Transverse colon (tissue), 4 donors: ENCODE measurements around the gene PRPS1L1. TPM values are rescaled to one million over a fixed set of nuclear protein-coding genes. Genes with fewer than 3 reads are reported as not detected.

Source experiments
- DNase-seq: peaks from one replicate; pipeline ENCODE4 v3.0.0-alpha.2; 2019
- H3K27ac ChIP-seq, 4 donors: fragments of 200-600 bp; sonication (generic); 2 replicates each; pipeline ENCODE4 v1.5.1; 2016 to 2018; ENCODE audit warnings: inconsistent platforms in 4 of 4
- H3K27me3 ChIP-seq: fragments of 200-600 bp; sonication (generic); 2 replicates; pipeline ENCODE4 v1.5.1; 2017; ENCODE audit warnings: inconsistent platforms
- H3K36me3 ChIP-seq, 4 donors: fragments of 200-600 bp; sonication (generic); 2 replicates each; pipeline ENCODE4 v1.5.1; 2017 to 2019; ENCODE audit warnings: inconsistent platforms in 4 of 4
- H3K4me1 ChIP-seq, 4 donors: fragments of 200-600 bp; sonication (generic); 2 replicates each; pipeline ENCODE4 v1.5.1; 2017 to 2020; ENCODE audit warnings: inconsistent platforms in 4 of 4
- H3K4me3 ChIP-seq, 4 donors: fragments of 200-600 bp; sonication (generic); 1 replicate in 1 of 4; 2 replicates in 3 of 4; pipeline versions ENCODE4 v1.5.1 to v1.6.1; 2017 to 2019; ENCODE audit warnings: inconsistent platforms in 4 of 4
- H3K9me3 ChIP-seq, 2 donors: fragments of 200-600 bp; sonication (generic); 2 replicates each; pipeline ENCODE4 v1.5.1; 2017 to 2019; ENCODE audit warnings: inconsistent platforms in 2 of 2
- CTCF ChIP-seq, 5 experiments: fragments of 200-600 bp in 3 of 5; fragments of 450-650 bp in 2 of 5; sonication (generic) in 3 of 5; IDR thresholded peaks; 1 replicate in 2 of 5; 2 replicates in 3 of 5; pipeline ENCODE4 v1.5.1; 2016 to 2017; ENCODE audit warnings: antibody characterized with exemption in 5 of 5, inconsistent platforms in 3 of 5, mild to moderate bottlenecking in 2 of 5, moderate library complexity in 1 of 5
- EP300 ChIP-seq: sonication (generic); formaldehyde crosslinking; IDR thresholded peaks from one replicate; pipeline ENCODE4 v1.6.1; 2017; ENCODE audit warnings: antibody characterized with exemption, low read depth
- POLR2A ChIP-seq: fragments of 450-650 bp; IDR thresholded peaks from one replicate; pipeline ENCODE4 v1.6.1; 2016; ENCODE audit warnings: antibody characterized with exemption, mild to moderate bottlenecking, moderate library complexity
- POLR2AphosphoS5 ChIP-seq, 3 donors: sonication (generic); formaldehyde crosslinking; IDR thresholded peaks; one replicate each; pipeline ENCODE4 v1.6.1; 2016; ENCODE audit warnings: antibody characterized with exemption in 3 of 3
- WGBS, 2 donors: methylation state at CpG; one replicate each; pipeline ENCODE4 v1.1.5; 2018; ENCODE audit warnings: low coverage in 1 of 2; 5-methylcytosine and 5-hydroxymethylcytosine counted together
- in situ Hi-C, 4 donors: fragments of 200-750 bp; cut with MboI; loops; one replicate each; pipeline versions ENCODE4 v1.15.0 to v1.15.1; 2017; ENCODE audit warnings: low sequenced_read_pairs in 3 of 4, low pct_ligation_motif_present in 1 of 4, low pct_unique_long_range_greater_than_20kb in 1 of 4
- intact Hi-C: fragments of 100-400 bp; cut with DNase I; formaldehyde crosslinking; loops from one replicate; pipeline ENCODE4 v1.15.1; 2023; ENCODE audit warnings: low total_unique reads
- total RNA-seq, 4 donors: library from RNA; depleted of rRNA; stranded (reverse); fragments of >200 nt; gene quantifications; one replicate each; pipeline ENCODE4 v1.1.0, GENCODE V29; 2016

Gene PRPS1L1
- total RNA-seq, 4 donors from 2014 or later = not detected

GRCh38 chr7:17990761-17991160 is 36.9 kb downstream of the PRPS1L1 start:
- WGBS, 2 donors = 90% methylated on average over 3 of the region's 3 CpGs; no CpG with 5 or more reads in 1 of the 2 donors
- Histone ChIP-seq H3K9me3 (no peaks in the 10 kb centered on the region), H3K4me1 (peaks cover 4 to 20% (median 11%) of the 10 kb centered on the region in 4 donors), H3K4me3 (no peak overlapping the region), H3K27ac (no peak overlapping the region), H3K27me3 (no peaks in the 10 kb centered on the region), H3K36me3 (no peaks in the 10 kb centered on the region)
- intact Hi-C loops (no loop called here), in situ Hi-C loops (no loop called here)
- TF ChIP-seq EP300 = no peak
- no peak for TF ChIP-seq CTCF (IDR thresholded peaks at IDR 0.05)
- TF ChIP-seq POLR2AphosphoS5 (IDR thresholded peaks at IDR 0.05) = no peak
- no peak for TF ChIP-seq POLR2A
- no peak for DNase-seq

- in situ Hi-C loops = no loop called here
- 76 to 84% methylated on average over 2 to 5 of the region's 5 CpGs for WGBS, 2 donors
- no peaks in the 10 kb centered on the region for H3K27me3 ChIP-seq
- intact Hi-C loops = no loop called here
- no peak for TF ChIP-seq CTCF (IDR thresholded peaks at IDR 0.05)
- TF ChIP-seq EP300 = no peak
- TF ChIP-seq POLR2AphosphoS5 (IDR thresholded peaks at IDR 0.05) = no peak
- TF ChIP-seq POLR2A = no peak
- peaks cover 4 to 33% (median 14%) of the 10 kb centered on the region in 4 donors for H3K4me1 ChIP-seq
- DNase-seq = peak; percentile 48
- H3K27ac ChIP-seq = peak overlapping the region in 2 of 4 donors; percentile 16 to 24
- no peak overlapping the region for H3K4me3 ChIP-seq
- no peaks in the 10 kb centered on the region for H3K9me3 ChIP-seq
- no peaks in the 10 kb centered on the region for H3K36me3 ChIP-seq
These were observed 38.1 kb downstream of the PRPS1L1 start for GRCh38 chr7:17989546-17989945.

GRCh38 chr7:17988858-17989257 is 38.8 kb downstream of the PRPS1L1 start:
- Histone ChIP-seq H3K27me3 (no peaks in the 10 kb centered on the region), H3K9me3 (no peaks in the 10 kb centered on the region), H3K27ac (peak overlapping the region in 1 of 4 donors; percentile 24), H3K4me1 (peaks cover 4 to 39% (median 19%) of the 10 kb centered on the region in 4 donors), H3K4me3 (no peak overlapping the region), H3K36me3 (no peaks in the 10 kb centered on the region)
- intact Hi-C loops = no loop called here
- in situ Hi-C loops = no loop called here
- TF ChIP-seq POLR2A (no peak), EP300 (no peak), POLR2AphosphoS5 (IDR thresholded peaks at IDR 0.05) (no peak), CTCF (IDR thresholded peaks at IDR 0.05) (no peak)
- no peak for DNase-seq
- WGBS, 2 donors = 88 to 93% methylated on average over 2 to 6 of the region's 6 CpGs

- Histone ChIP-seq H3K27me3 (no peaks in the 10 kb centered on the region), H3K4me3 (no peak overlapping the region), H3K36me3 (no peaks in the 10 kb centered on the region), H3K9me3 (no peaks in the 10 kb centered on the region), H3K27ac (no peak overlapping the region), H3K4me1 (peaks cover 4 to 45% (median 24%) of the 10 kb centered on the region in 4 donors)
- no peak for TF ChIP-seq EP300
- TF ChIP-seq POLR2A = no peak
- TF ChIP-seq CTCF (IDR thresholded peaks at IDR 0.05) = no peak
- TF ChIP-seq POLR2AphosphoS5 (IDR thresholded peaks at IDR 0.05) = no peak
- in situ Hi-C loops = no loop called here
- intact Hi-C loops = no loop called here
- 90 to 97% methylated on average over 4 to 6 of the region's 6 CpGs for WGBS, 2 donors
- DNase-seq = no peak
These were observed 39.5 kb downstream of the PRPS1L1 start for GRCh38 chr7:17988141-17988540.
